Memory B cell (primary cell): Measurements from ENCODE around the gene SLC5A10.

Source experiments
- ATAC-seq: fragments of 150-1000 bp; cut with Tn5 transposase; 2 replicates; pipeline ENCODE4 v1.10.0; 2021; ENCODE audit warnings: low read depth, mild to moderate bottlenecking, moderate library complexity
- DNase-seq, 2 donors: peaks; one replicate each; pipeline ENCODE4 v3.0.0; 2022; ENCODE audit warnings: low spot score in 2 of 2
- H3K27ac Mint-ChIP-seq: one replicate; pipeline ENCODE4 v1.8.0; 2022; ENCODE audit warnings: mild to moderate bottlenecking, moderate library complexity, mixed read lengths
- H3K27me3 Mint-ChIP-seq: one replicate; pipeline ENCODE4 v1.8.0; 2022; ENCODE audit warnings: mixed read lengths
- H3K36me3 Mint-ChIP-seq: one replicate; pipeline ENCODE4 v1.8.0; 2022; ENCODE audit warnings: mild to moderate bottlenecking, mixed read lengths
- H3K4me1 Mint-ChIP-seq: one replicate; pipeline ENCODE4 v1.8.0; 2022; ENCODE audit warnings: mixed read lengths
- H3K4me3 Mint-ChIP-seq: one replicate; pipeline ENCODE4 v1.8.0; 2022; ENCODE audit warnings: mild to moderate bottlenecking, moderate library complexity, mixed read lengths
- H3K9me3 Mint-ChIP-seq: one replicate; pipeline ENCODE4 v1.8.0; 2022; ENCODE audit warnings: mixed read lengths

Gene SLC5A10

GRCh38 chr17:18964018-18964351 is 12.0 kb downstream of the SLC5A10 start:
- Mint-ChIP-seq H3K4me3 (no peak overlapping the region), H3K9me3 (no peaks in the 10 kb centered on the region), H3K4me1 (peaks cover 4% of the 10 kb centered on the region), H3K27ac (no peak overlapping the region), H3K36me3 (no peaks in the 10 kb centered on the region), H3K27me3 (no peaks in the 10 kb centered on the region)
- ATAC-seq (no peak), DNase-seq (no peak)

- H3K9me3 Mint-ChIP-seq, result no peaks in the 10 kb centered on the region
- ATAC-seq (no peak), DNase-seq (no peak)
- no peaks in the 10 kb centered on the region for H3K27me3 Mint-ChIP-seq
- peaks cover 4% of the 10 kb centered on the region for H3K4me1 Mint-ChIP-seq
- H3K36me3 Mint-ChIP-seq, result no peaks in the 10 kb centered on the region
- no peak overlapping the region for H3K27ac Mint-ChIP-seq
- no peak overlapping the region for H3K4me3 Mint-ChIP-seq
Measured at GRCh38 chr17:18964550-18964949, 12.6 kb downstream of the SLC5A10 start.

DNA sequence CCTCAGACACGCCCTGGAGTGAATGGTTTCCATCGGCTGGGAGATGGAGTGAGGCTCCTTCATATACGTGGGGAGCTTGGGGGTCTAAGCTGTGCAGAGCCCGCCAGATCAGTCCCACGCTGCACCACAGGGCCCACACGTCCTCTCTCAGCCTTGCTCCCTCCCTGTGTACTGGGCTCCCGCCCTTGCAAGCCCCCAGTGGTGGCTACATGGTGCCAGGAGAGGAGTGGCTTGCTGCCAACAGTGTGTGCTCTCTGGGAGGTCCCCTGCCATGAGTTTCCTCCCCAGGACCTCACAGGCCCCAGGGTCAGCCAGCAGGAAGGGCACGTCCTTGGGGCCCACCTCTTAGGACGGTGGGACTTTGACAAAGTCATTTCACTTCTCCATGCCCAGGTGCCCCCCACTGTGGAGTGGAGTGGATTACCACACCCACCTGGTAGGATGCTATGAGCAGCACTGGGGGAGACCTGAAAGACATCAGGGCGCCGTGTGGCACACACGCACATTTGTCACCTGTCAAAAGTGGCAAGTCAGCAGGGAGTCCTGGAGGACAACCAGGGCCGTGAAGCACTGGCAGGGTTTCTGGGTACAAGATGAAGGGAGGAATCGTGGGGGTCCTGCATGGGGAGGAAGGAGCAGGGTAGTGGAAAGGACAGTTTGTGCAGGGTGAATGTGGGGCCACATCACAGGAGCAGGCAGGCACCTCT is 13.7 kb downstream of the SLC5A10 start:
- ATAC-seq (no peak), DNase-seq (no peak)
- H3K9me3 Mint-ChIP-seq, result no peaks in the 10 kb centered on the region
- H3K27me3 Mint-ChIP-seq, result no peaks in the 10 kb centered on the region
- peaks cover 1% of the 10 kb centered on the region for H3K36me3 Mint-ChIP-seq
- H3K4me1 Mint-ChIP-seq, result peaks cover 3% of the 10 kb centered on the region
- no peak overlapping the region for H3K27ac Mint-ChIP-seq
- no peak overlapping the region for H3K4me3 Mint-ChIP-seq

DNA sequence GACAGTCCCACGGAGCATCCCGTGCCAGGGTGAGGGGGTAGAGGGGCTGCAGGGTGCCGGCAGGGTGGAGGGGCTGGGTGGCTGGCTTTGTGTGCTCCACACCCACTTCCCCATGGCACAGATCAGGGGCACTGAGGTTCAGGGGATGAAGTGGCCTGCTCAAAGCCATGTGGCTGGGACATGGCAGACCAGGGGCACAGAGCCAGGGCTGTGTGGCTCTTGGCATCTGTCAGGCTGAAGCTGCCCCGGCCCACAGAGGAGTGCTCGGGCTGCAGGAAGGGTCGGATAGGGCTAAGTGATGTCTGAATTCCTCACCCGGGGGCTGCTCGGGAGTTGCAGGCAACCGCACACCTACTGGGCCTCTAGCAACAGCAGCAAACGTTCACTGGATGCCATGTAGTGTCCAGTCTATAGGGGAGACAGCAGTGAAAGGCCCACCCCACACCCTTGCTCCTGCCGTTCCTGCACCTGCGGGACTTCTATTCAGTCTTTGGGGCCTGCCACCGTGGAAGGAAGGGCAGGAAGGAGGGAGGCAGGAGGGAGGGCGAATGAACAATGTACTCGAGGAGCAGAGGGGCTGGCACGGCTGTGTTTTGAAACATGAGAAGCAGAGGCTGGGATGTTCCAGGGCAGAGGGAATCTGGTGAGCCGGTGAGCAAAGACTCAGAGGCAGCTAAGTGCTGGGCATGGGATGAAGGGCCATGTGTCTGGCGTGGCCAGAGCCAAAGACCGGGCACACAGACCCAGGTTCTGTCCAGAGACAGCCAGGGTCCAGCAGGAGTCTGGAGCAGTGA is 15.1 kb downstream of the SLC5A10 start:
- H3K4me1 Mint-ChIP-seq, result no peaks in the 10 kb centered on the region
- DNase-seq (no peak), ATAC-seq (no peak)
- H3K9me3 Mint-ChIP-seq, result no peaks in the 10 kb centered on the region
- H3K27ac Mint-ChIP-seq, result no peak overlapping the region
- H3K4me3 Mint-ChIP-seq, result no peak overlapping the region
- peaks cover 3% of the 10 kb centered on the region for H3K36me3 Mint-ChIP-seq
- no peaks in the 10 kb centered on the region for H3K27me3 Mint-ChIP-seq

GRCh38 chr17:18967916-18968315 is 16.0 kb downstream of the SLC5A10 start:
- Mint-ChIP-seq H3K4me1 (no peaks in the 10 kb centered on the region), H3K36me3 (peaks cover 3% of the 10 kb centered on the region), H3K4me3 (no peak overlapping the region), H3K27me3 (no peaks in the 10 kb centered on the region), H3K9me3 (no peaks in the 10 kb centered on the region), H3K27ac (no peak overlapping the region)
- DNase-seq (no peak), ATAC-seq (no peak)

DNA sequence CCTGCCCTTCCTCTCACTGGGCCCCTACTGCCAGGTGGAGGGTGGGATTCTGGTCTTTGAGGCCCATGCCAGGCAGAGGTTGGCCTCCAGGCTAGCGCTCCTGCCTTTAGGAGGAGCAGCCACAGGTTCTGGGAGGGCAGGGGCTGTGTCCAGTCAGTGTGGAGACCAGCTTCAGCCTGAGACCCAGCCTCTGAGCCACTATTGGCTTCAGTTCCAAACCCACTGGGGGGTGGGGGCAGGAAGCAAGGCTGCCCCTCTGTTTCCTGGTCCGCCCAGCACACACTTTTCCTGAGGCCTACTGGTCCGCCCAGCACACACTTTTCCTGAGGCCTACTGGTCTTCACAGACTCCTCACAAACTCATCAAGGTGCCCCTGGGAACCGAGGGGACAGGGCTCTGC is 16.4 kb downstream of the SLC5A10 start:
- DNase-seq (no peak), ATAC-seq (no peak)
- no peaks in the 10 kb centered on the region for H3K27me3 Mint-ChIP-seq
- no peaks in the 10 kb centered on the region for H3K9me3 Mint-ChIP-seq
- peaks cover 3% of the 10 kb centered on the region for H3K36me3 Mint-ChIP-seq
- no peak overlapping the region for H3K27ac Mint-ChIP-seq
- H3K4me1 Mint-ChIP-seq, result no peaks in the 10 kb centered on the region
- H3K4me3 Mint-ChIP-seq, result no peak overlapping the region

DNA sequence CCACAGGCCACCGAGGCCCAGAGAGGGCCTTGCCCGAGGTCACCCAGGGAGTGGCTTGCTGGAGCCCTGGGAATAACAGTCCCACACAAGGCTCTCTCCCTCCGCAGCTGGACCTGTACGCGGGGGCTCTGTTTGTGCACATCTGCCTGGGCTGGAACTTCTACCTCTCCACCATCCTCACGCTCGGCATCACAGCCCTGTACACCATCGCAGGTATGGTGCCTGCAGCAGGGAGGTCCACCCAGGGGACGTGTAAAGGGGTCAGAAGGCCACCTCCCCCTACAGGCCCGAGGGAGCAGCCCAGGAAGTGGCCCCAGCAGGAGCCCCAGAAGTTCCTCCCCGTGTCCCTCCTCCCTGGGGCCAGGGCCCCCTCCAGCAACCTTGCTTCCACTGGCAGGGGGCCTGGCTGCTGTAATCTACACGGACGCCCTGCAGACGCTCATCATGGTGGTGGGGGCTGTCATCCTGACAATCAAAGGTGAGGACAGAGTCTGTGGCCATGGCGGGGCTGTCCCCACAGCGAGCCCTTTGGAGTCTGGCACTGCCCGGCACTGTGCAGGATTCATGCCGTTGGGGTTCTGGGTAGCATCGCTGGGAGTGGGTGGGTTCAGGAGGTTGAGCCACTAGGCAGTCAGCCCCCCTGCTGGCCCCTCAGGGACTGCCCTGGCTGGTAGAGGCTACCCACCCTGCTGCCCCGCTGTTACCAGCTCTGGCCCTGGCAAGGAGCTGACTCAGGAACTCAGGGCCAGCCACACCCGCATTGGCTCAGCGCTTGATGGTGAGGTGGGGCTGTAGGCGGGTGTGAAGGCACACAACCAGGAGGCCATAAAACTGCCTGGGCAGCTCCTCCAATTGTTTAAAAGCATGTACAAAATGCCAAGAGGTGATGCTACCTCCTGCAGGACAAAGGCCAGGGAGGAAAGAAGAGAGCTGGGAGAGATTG is 17.3 kb downstream of the SLC5A10 start:
- peaks cover 3% of the 10 kb centered on the region for H3K36me3 Mint-ChIP-seq
- ATAC-seq (no peak), DNase-seq (no peak)
- H3K9me3 Mint-ChIP-seq, result no peaks in the 10 kb centered on the region
- H3K4me1 Mint-ChIP-seq, result no peaks in the 10 kb centered on the region
- H3K27me3 Mint-ChIP-seq, result no peaks in the 10 kb centered on the region
- H3K4me3 Mint-ChIP-seq, result no peak overlapping the region
- H3K27ac Mint-ChIP-seq, result no peak overlapping the region

GRCh38 chr17:18970582-18971480 is 18.9 kb downstream of the SLC5A10 start:
- ATAC-seq (no peak), DNase-seq (no peak)
- no peak overlapping the region for H3K27ac Mint-ChIP-seq
- peaks cover 3% of the 10 kb centered on the region for H3K36me3 Mint-ChIP-seq
- no peaks in the 10 kb centered on the region for H3K27me3 Mint-ChIP-seq
- no peaks in the 10 kb centered on the region for H3K4me1 Mint-ChIP-seq
- no peak overlapping the region for H3K4me3 Mint-ChIP-seq
- H3K9me3 Mint-ChIP-seq, result no peaks in the 10 kb centered on the region

GRCh38 chr17:18971801-18972200 is 19.8 kb downstream of the SLC5A10 start:
- no peak for ATAC-seq
- H3K9me3 Mint-ChIP-seq, result no peaks in the 10 kb centered on the region
- peaks cover 3% of the 10 kb centered on the region for H3K36me3 Mint-ChIP-seq
- no peak overlapping the region for H3K27ac Mint-ChIP-seq
- no peaks in the 10 kb centered on the region for H3K27me3 Mint-ChIP-seq
- DNase-seq, result no peak
- H3K4me1 Mint-ChIP-seq, result no peaks in the 10 kb centered on the region
- H3K4me3 Mint-ChIP-seq, result no peak overlapping the region

DNA sequence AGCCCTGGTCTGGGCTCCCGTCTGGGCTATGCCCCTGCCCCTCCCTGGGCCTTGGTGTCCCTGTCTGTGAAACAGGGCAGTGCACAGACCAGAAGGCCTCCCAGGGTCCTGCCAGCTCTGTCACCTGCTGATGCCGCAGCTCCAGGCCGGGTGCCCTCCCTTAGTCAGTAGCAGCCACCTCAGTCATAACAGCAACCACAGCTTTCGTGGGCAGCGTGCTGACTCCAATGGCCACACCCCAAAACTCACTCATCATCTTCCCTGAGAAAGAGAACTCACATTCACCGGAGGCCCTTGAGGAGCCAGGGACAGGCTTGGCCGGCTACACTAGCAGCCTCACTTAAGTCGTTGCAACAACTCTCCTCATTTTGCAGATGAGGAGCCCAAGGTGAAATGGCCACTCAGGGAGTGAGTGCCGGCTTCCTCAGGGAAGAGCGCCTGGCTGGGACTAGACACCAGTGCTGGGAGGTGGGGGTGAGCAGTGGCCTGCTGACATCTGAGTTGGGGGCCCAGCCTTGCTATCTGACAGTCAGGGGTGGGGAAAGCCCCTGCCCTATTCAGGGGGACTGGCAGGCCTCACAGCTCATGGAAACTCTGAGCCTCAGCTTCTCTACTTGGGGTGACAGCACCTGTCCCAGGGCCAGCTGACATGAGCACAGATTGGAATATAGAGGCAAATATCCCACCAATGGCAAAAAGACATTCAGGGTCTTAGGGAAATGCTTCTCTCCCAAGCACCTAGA is 22.6 kb downstream of the SLC5A10 start:
- DNase-seq (no peak), ATAC-seq (no peak)
- H3K36me3 Mint-ChIP-seq, result peaks cover 5% of the 10 kb centered on the region
- H3K9me3 Mint-ChIP-seq, result no peaks in the 10 kb centered on the region
- no peak overlapping the region for H3K27ac Mint-ChIP-seq
- no peaks in the 10 kb centered on the region for H3K4me1 Mint-ChIP-seq
- no peaks in the 10 kb centered on the region for H3K27me3 Mint-ChIP-seq
- H3K4me3 Mint-ChIP-seq, result no peak overlapping the region

- Mint-ChIP-seq H3K9me3 (no peaks in the 10 kb centered on the region), H3K36me3 (peaks cover 5% of the 10 kb centered on the region), H3K27ac (no peak overlapping the region), H3K27me3 (no peaks in the 10 kb centered on the region), H3K4me1 (no peaks in the 10 kb centered on the region), H3K4me3 (no peak overlapping the region)
- ATAC-seq (no peak), DNase-seq (no peak)
Measured at GRCh38 chr17:18975597-18975996, 23.6 kb downstream of the SLC5A10 start.

GRCh38 chr17:18976201-18976600 is 24.2 kb downstream of the SLC5A10 start:
- H3K4me3 Mint-ChIP-seq, result no peak overlapping the region
- ATAC-seq (no peak), DNase-seq (no peak)
- H3K27ac Mint-ChIP-seq, result no peak overlapping the region
- no peaks in the 10 kb centered on the region for H3K4me1 Mint-ChIP-seq
- H3K9me3 Mint-ChIP-seq, result no peaks in the 10 kb centered on the region
- peaks cover 3% of the 10 kb centered on the region for H3K36me3 Mint-ChIP-seq
- no peaks in the 10 kb centered on the region for H3K27me3 Mint-ChIP-seq

GRCh38 chr17:18977021-18977420 is 25.1 kb downstream of the SLC5A10 start:
- Mint-ChIP-seq H3K27ac (no peak overlapping the region), H3K4me1 (no peaks in the 10 kb centered on the region), H3K36me3 (peaks cover 3% of the 10 kb centered on the region), H3K27me3 (no peaks in the 10 kb centered on the region), H3K9me3 (no peaks in the 10 kb centered on the region), H3K4me3 (no peak overlapping the region)
- no peak for DNase-seq
- ATAC-seq, result no peak
